H4 (cell line): ENCODE data around the gene NAT10. TPM values are rescaled to one million over a fixed set of nuclear protein-coding genes. Genes with fewer than 3 reads are reported as not detected.

ENCODE experiments used
- DNase-seq: peaks from one replicate; pipeline ENCODE4 v3.0.0-alpha.2; 2015; ENCODE audit warnings: low spot score
- total RNA-seq: library from RNA; depleted of rRNA; stranded (reverse); fragments of >200 nt; shearing (Covaris generic); gene quantifications from 2 replicates; pipeline ENCODE4 v1.2.3, GENCODE V29; 2014; rRNA removed

NAT10 gene
- total RNA-seq, 1 experiment from 2014 or later: 55.8 TPM

DNA sequence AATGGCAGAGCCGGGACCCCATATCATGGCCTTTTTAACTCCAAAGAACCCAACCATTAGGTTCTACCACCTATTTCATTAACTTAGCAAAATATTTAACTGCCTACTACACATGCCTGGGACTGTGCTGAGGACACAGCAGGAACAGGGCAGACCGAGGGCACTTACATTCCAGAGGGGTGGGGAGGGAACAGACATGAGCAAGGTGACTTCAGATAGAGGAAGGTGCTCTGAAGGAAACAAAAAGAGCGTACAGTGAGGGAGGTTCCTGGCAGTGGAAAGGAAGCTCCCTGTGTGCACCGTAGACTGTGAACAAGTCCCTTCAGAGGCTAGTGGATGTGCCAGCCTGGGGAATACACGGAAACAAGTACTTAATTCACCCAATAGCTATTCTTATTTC is 82.8 kb downstream of the NAT10 start:
- DNase-seq: no peak

- no peak for DNase-seq
Observed at GRCh38 chr11:34189191-34189590, 83.8 kb downstream of the NAT10 start.

- DNase-seq: no peak
Observed at GRCh38 chr11:34190192-34191139, 85.0 kb downstream of the NAT10 start.

DNA sequence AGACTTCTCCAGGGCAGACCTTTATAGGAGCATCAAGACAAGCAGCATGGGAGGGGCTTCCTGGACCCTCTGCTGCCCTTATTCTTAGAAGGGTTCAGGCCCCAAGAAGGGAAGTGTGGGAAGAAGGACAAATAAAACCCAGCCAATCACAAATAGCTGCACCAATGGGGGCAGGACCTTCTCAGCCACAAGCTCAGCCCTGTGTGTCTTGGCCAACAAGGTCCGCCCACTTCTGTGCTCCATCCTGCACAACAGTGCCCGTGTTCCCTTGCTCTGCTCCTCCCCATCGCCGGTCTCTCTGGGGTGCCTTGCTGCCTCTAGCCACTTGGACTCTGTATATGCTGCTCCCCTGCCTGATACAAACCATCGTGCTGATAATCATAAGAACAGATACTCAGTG is 86.1 kb downstream of the NAT10 start:
- no peak for DNase-seq

DNA sequence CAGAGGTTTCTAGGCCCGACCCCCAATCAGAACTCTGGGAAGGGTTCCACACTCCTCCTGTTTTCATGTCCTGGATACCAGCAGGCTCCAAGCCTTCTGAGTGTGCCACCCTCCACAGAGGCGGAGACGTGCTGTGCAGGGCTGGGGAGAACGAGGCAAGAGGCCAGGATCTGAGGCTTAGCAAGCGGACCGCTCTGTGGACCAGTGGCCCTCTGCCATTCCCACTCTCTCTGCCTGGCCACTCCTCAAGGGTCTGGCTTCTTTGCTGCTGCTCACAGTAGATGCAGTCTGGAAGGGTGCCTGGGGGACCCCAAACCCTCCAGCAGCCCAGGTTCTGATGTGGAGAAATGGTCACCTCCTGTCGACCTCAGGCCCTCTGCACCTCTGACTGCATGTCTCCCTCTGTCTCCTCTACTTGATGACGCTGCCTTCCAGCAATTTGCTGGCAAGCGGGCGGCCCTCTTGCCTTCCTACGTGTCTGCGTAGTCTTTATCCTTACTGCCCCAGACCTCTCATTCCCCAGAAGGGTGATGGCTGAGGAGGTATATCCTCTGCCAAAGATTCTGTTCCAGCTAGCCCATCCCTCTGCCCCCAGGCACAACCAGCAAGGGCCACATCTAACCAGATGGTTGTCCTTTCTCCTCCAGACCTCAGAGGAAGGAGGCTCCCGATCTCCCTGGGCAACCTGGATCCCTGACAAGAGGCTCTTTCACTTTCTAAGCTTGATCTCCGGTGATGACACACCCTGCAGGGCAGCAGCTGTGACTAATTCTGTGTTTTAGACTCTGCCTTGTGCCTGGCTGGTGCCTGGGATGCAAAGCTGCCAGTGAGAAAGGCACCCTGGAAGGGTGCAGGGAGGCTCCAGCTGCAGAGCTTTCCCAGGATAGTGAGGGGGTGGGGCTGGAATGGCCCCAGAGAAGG is 87.3 kb downstream of the NAT10 start:
- peak; percentile 95 for DNase-seq

DNA sequence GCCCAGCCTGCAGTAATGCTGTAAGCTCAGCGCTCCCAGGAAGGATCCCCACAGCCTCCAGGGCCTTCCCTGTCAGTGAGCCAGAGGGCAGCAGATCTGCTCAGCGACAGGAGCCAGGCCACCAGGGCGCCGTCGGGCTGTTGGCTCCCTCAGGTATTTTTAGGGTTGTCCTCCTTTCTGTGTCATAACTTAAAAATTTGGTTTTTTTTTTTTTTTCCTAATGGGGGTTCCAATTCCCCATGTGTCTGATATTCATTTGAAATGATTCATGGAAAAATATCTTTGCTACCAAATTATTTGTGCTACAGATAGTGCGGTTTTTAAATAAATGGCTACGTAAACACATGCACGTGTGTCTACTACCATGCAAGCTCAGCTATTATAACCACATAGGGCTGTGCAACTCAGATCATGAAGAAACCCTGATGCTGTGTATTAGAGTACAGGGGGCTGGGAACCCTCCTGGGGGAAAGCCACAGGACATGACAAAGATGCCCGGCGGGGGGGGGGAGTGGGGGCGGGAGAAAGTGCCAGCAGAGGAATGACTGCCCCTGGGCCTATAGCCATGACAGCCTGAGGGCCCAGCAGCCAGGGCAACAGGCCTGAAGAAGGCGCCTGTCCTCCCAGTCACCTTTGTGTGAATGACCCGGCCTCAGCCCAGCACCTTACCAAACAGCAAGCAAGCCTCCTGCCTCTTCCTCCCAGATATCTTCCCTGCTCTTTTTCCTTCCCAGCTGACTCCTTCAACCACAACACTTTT is 89.3 kb downstream of the NAT10 start:
- no peak for DNase-seq

Other genes with a start within 250 kb of the NAT10 start
- 1.4 and 1.5 TPM in 2 replicates for gene LMO2, start 213.6 kb upstream of the NAT10 start, total RNA-seq
- gene CAPRIN1, start 53.9 kb upstream of the NAT10 start, total RNA-seq: 230 and 273 TPM in 2 replicates